ENCODE results near the gene RASSF6. TPM values are rescaled to one million over a fixed set of nuclear protein-coding genes. Genes with fewer than 3 reads are reported as not detected.

Gene RASSF6
- total RNA-seq, 2 donors from 2014 or later: 1.2 to 3.9 TPM

GRCh38 chr4:73586666-73587065 is 33.6 kb downstream of the RASSF6 start:
- Mint-ChIP-seq H3K4me3 (no peak overlapping the region), H3K9me3 (no peaks in the 10 kb centered on the region), H3K27me3 (ENCODE audit: insufficient read depth) (no peaks in the 10 kb centered on the region), H3K27ac (no peak overlapping the region), H3K36me3 (ENCODE audit: low read depth) (no peaks in the 10 kb centered on the region), H3K4me1 (peaks cover 34% of the 10 kb centered on the region)
- H3K9ac ChIP-seq (ENCODE audit: extremely low read depth, low read length, poor library complexity, severe bottlenecking): no peak overlapping the region
- H3K27me3 ChIP-seq (ENCODE audit: control insufficient read depth, insufficient read depth, low read length, poor library complexity, severe bottlenecking): no peaks in the 10 kb centered on the region
- no peaks in the 10 kb centered on the region for H3K36me3 ChIP-seq (ENCODE audit: control insufficient read depth, insufficient read depth, low read length)
- no peak overlapping the region for H3K27ac ChIP-seq (ENCODE audit: low read depth, low read length)
- peaks cover 19% of the 10 kb centered on the region for H3K4me1 ChIP-seq (ENCODE audit: control insufficient read depth, insufficient read depth, low read length)
- no peak for DNase-seq
- TF ChIP-seq, protein P1, sequence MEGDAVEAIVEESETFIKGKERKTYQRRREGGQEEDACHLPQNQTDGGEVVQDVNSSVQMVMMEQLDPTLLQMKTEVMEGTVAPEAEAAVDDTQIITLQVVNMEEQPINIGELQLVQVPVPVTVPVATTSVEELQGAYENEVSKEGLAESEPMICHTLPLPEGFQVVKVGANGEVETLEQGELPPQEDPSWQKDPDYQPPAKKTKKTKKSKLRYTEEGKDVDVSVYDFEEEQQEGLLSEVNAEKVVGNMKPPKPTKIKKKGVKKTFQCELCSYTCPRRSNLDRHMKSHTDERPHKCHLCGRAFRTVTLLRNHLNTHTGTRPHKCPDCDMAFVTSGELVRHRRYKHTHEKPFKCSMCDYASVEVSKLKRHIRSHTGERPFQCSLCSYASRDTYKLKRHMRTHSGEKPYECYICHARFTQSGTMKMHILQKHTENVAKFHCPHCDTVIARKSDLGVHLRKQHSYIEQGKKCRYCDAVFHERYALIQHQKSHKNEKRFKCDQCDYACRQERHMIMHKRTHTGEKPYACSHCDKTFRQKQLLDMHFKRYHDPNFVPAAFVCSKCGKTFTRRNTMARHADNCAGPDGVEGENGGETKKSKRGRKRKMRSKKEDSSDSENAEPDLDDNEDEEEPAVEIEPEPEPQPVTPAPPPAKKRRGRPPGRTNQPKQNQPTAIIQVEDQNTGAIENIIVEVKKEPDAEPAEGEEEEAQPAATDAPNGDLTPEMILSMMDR (conservative IDR thresholded peaks at IDR 0.05): no peak
- WGBS, 2 experiments (ENCODE audit: insufficient coverage in 1 of 2, insufficient read length in 1 of 2): 92 to 96% methylated on average over 2 of the region's 3 CpGs
- H3K4me3 ChIP-seq (ENCODE audit: low read length): no peak overlapping the region
- H3K9me3 ChIP-seq (ENCODE audit: control insufficient read depth, low read length): no peaks in the 10 kb centered on the region

GRCh38 chr4:73586040-73586439 is 34.2 kb downstream of the RASSF6 start:
- Histone ChIP-seq H3K27me3 (ENCODE audit: control insufficient read depth, insufficient read depth, low read length, poor library complexity, severe bottlenecking) (no peaks in the 10 kb centered on the region), H3K9ac (ENCODE audit: extremely low read depth, low read length, poor library complexity, severe bottlenecking) (no peak overlapping the region), H3K4me1 (ENCODE audit: control insufficient read depth, insufficient read depth, low read length) (peaks cover 19% of the 10 kb centered on the region), H3K36me3 (ENCODE audit: control insufficient read depth, insufficient read depth, low read length) (no peaks in the 10 kb centered on the region), H3K27ac (ENCODE audit: low read depth, low read length) (no peak overlapping the region), H3K4me3 (ENCODE audit: low read length) (no peak overlapping the region), H3K9me3 (ENCODE audit: control insufficient read depth, low read length) (no peaks in the 10 kb centered on the region)
- Mint-ChIP-seq H3K36me3 (ENCODE audit: low read depth) (no peaks in the 10 kb centered on the region), H3K27ac (no peak overlapping the region), H3K4me3 (no peak overlapping the region), H3K4me1 (peaks cover 34% of the 10 kb centered on the region), H3K9me3 (no peaks in the 10 kb centered on the region), H3K27me3 (ENCODE audit: insufficient read depth) (no peaks in the 10 kb centered on the region)
- 83% methylated on average over 1 of the region's 1 CpG; no CpG with 5 or more reads in 1 of the 2 experiments for WGBS, 2 experiments (ENCODE audit: insufficient coverage in 1 of 2, insufficient read length in 1 of 2)
- TF ChIP-seq, protein P1 (conservative IDR thresholded peaks at IDR 0.05): no peak
- DNase-seq: no peak

DNA sequence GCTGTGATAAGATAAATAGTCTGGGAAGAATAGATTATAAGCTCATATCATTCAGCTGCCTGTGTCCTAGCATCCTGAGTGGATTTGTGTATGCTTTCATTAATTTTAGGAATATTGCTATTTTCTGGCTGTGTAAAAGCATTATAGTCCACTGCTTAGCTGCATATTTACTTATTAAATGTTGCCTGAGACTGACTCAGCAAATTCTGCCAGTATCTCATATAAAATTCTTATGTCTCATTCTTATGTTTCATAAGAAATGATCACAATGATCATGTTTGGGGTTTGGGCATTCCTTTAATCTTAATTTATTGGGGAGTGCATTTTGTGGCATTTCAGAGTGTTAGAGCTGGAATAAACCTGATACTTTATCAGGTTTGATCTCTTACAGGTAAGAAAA is 34.9 kb downstream of the RASSF6 start:
- Mint-ChIP-seq H3K27ac (no peak overlapping the region), H3K4me1 (peaks cover 29% of the 10 kb centered on the region), H3K27me3 (ENCODE audit: insufficient read depth) (no peaks in the 10 kb centered on the region), H3K4me3 (no peak overlapping the region), H3K36me3 (ENCODE audit: low read depth) (no peaks in the 10 kb centered on the region), H3K9me3 (no peaks in the 10 kb centered on the region)
- no peak overlapping the region for H3K4me3 ChIP-seq (ENCODE audit: low read length)
- peaks cover 13% of the 10 kb centered on the region for H3K4me1 ChIP-seq (ENCODE audit: control insufficient read depth, insufficient read depth, low read length)
- no peaks in the 10 kb centered on the region for H3K9me3 ChIP-seq (ENCODE audit: control insufficient read depth, low read length)
- no peaks in the 10 kb centered on the region for H3K27me3 ChIP-seq (ENCODE audit: control insufficient read depth, insufficient read depth, low read length, poor library complexity, severe bottlenecking)
- no peak for DNase-seq
- H3K36me3 ChIP-seq (ENCODE audit: control insufficient read depth, insufficient read depth, low read length): no peaks in the 10 kb centered on the region
- H3K9ac ChIP-seq (ENCODE audit: extremely low read depth, low read length, poor library complexity, severe bottlenecking): no peak overlapping the region
- TF ChIP-seq, protein P1 (conservative IDR thresholded peaks at IDR 0.05): no peak
- H3K27ac ChIP-seq (ENCODE audit: low read depth, low read length): no peak overlapping the region

Measured in endodermal cell (in vitro differentiated cells).